HCT116 (cell line): ENCODE data around the gene ASPN. TPM values are rescaled to one million over a fixed set of nuclear protein-coding genes. Genes with fewer than 3 reads are reported as not detected.

Experiments
- ATAC-seq: fragments of 200-7000 bp; cut with Tn5 transposase; 2 replicates; pipeline ENCODE4 v1.9.1; 2020; ENCODE audit warnings: mild to moderate bottlenecking, moderate library complexity
- BruUV-seq: library from RNA; stranded (reverse); fragments of 400-500 nt; replicated peaks from 2 replicates; lab custom pipeline; 2021; lab: Mats Ljungman, UMichigan
- CTCF ChIA-PET: fragments of 300-600 bp; sonication (Branson Sonifier 250); formaldehyde crosslinking; loops from one replicate; lab custom pipeline; 2021; ENCODE audit warnings: antibody characterized with exemption; lab: Charles Lee
- POLR2A ChIA-PET: fragments of 300-600, 350-600 bp; sonication (Branson Sonifier 250); formaldehyde crosslinking; loops from one replicate; lab custom pipeline; 2021; ENCODE audit warnings: antibody characterized with exemption; lab: Charles Lee
- RAD21 ChIA-PET, 2 experiments: fragments of 300-600 bp; sonication (Branson Sonifier 250); formaldehyde crosslinking; loops; one replicate each; lab custom pipeline; 2023; ENCODE audit warnings: low total read pairs in 2 of 2; ENCODE audit not compliant: uncharacterized antibody in 2 of 2, unreplicated experiment in 2 of 2, low non-redundant PET in 1 of 2; lab: Charles Lee
- DNase-seq: peaks from one replicate; pipeline ENCODE4 v3.0.0-alpha.2; 2010; ENCODE audit warnings: low read depth, low spot score
- H2AFZ ChIP-seq: fragments of 200-600 bp; shearing (Covaris generic), sonication (generic); 2 replicates; pipeline ENCODE4 v1.6.1; 2017; ENCODE audit warnings: low read depth, mixed run types, mixed read lengths, antibody characterized with exemption, low read length; ENCODE audit not compliant: poor library complexity, severe bottlenecking
- H3K27ac ChIP-seq: 2 replicates; pipeline ENCODE4 v1.5.1; 2012; ENCODE audit warnings: low read depth, low read length
- H3K27me3 ChIP-seq: fragments of 200-600 bp; sonication (generic); 2 replicates; pipeline ENCODE4 v1.6.1; 2016; ENCODE audit warnings: mixed run types, low read length, mixed read lengths; ENCODE audit not compliant: insufficient read depth
- H3K36me3 ChIP-seq, 2 experiments: fragments of 200-500 bp in 1 of 2; fragments of 200-600 bp in 1 of 2; sonication (Bioruptor generic) in 1 of 2; sonication (generic) in 1 of 2; 2 replicates each; pipeline versions ENCODE4 v1.5.1 to v1.6.1; 2014 to 2016; ENCODE audit warnings: low read length in 2 of 2, inconsistent platforms in 1 of 2, mixed read lengths in 1 of 2, mixed run types in 1 of 2; ENCODE audit not compliant: insufficient read depth in 2 of 2, control insufficient read depth in 1 of 2
- H3K4me1 ChIP-seq, 2 experiments: fragments of 200-600 bp in 1 of 2; sonication (generic) in 1 of 2; 2 replicates each; pipeline versions ENCODE4 v1.5.1 to v1.6.1; 2012 to 2017; ENCODE audit warnings: low read length in 2 of 2, inconsistent platforms in 1 of 2, mild to moderate bottlenecking in 1 of 2, mixed read lengths in 1 of 2, mixed run types in 1 of 2, moderate library complexity in 1 of 2; ENCODE audit not compliant: insufficient read depth in 2 of 2, control insufficient read depth in 1 of 2
- H3K4me2 ChIP-seq: fragments of 200-600 bp; sonication (generic); 2 replicates; pipeline ENCODE4 v1.6.1; 2017; ENCODE audit warnings: mixed run types, low read length, mixed read lengths
- H3K4me3 ChIP-seq, 2 experiments: fragments of 200-600 bp in 1 of 2; sonication (generic) in 1 of 2; replicated peaks in 1 of 2; 2 replicates each; pipeline ENCODE4 v1.5.1; 2011 to 2016; ENCODE audit warnings: low read length in 2 of 2, control low read depth in 1 of 2, low read depth in 1 of 2, mild to moderate bottlenecking in 1 of 2, mixed read lengths in 1 of 2, mixed run types in 1 of 2
- H3K79me2 ChIP-seq: fragments of 200-600 bp; sonication (generic); 2 replicates; pipeline ENCODE4 v1.6.1; 2017; ENCODE audit warnings: mild to moderate bottlenecking, mixed run types, low read length, moderate library complexity, mixed read lengths; ENCODE audit not compliant: insufficient read depth
- H3K9ac ChIP-seq: fragments of 200-600 bp; sonication (generic); 2 replicates; pipeline ENCODE4 v1.6.1; 2016; ENCODE audit warnings: low read length, mixed read lengths
- H3K9me2 ChIP-seq: fragments of 200-600 bp; sonication (generic), shearing (Covaris generic); 2 replicates; pipeline ENCODE4 v1.6.1; 2017; ENCODE audit warnings: mixed run types, mild to moderate bottlenecking, moderate library complexity; ENCODE audit not compliant: insufficient read depth
- H3K9me3 ChIP-seq, 2 experiments: fragments of 200-500 bp in 1 of 2; fragments of 200-600 bp in 1 of 2; sonication (Bioruptor generic) in 1 of 2; sonication (generic) in 1 of 2; 2 replicates each; pipeline ENCODE4 v1.6.1; 2014 to 2017; ENCODE audit warnings: low read length in 2 of 2, mixed read lengths in 2 of 2, inconsistent platforms in 1 of 2, low read depth in 1 of 2, mild to moderate bottlenecking in 1 of 2, mixed run types in 1 of 2, moderate library complexity in 1 of 2; ENCODE audit not compliant: control insufficient read depth in 1 of 2, insufficient read depth in 1 of 2
- H4K20me1 ChIP-seq: fragments of 200-600 bp; sonication (generic), shearing (Covaris generic); 2 replicates; pipeline ENCODE4 v1.6.1; 2017; ENCODE audit warnings: mixed run types, mild to moderate bottlenecking, moderate library complexity; ENCODE audit not compliant: insufficient read depth
- ATF3 ChIP-seq: IDR thresholded peaks from 2 replicates; pipeline ENCODE4 v1.6.1; 2012
- CEBPB ChIP-seq: IDR thresholded peaks from 2 replicates; pipeline ENCODE4 v1.6.1; 2012; ENCODE audit warnings: low read depth
- EZH2 ChIP-seq: fragments of 200-600 bp; sonication (generic); IDR thresholded peaks from 2 replicates; pipeline ENCODE4 v1.6.1; 2017; ENCODE audit warnings: antibody characterized with exemption, mixed run types
- MAX ChIP-seq: IDR thresholded peaks from 2 replicates; pipeline ENCODE4 v1.6.1; 2012
- REST ChIP-seq: IDR thresholded peaks from 2 replicates; pipeline ENCODE4 v1.6.1; 2012; ENCODE audit warnings: low read depth
- SIN3A ChIP-seq: IDR thresholded peaks from 2 replicates; pipeline ENCODE4 v1.6.1; 2012; ENCODE audit warnings: low read depth
- SP1 ChIP-seq: IDR thresholded peaks from 2 replicates; pipeline ENCODE4 v1.6.1; 2012; ENCODE audit warnings: low read depth
- SRF ChIP-seq: IDR thresholded peaks from 2 replicates; pipeline ENCODE4 v1.6.1; 2012; ENCODE audit warnings: low read depth
- YY1 ChIP-seq: IDR thresholded peaks from 2 replicates; pipeline ENCODE4 v1.6.1; 2011; ENCODE audit warnings: low read length, low read depth, moderate library complexity, mild to moderate bottlenecking; ENCODE audit not compliant: insufficient replicate concordance; ENCODE audit errors: extremely low read depth
- ZBTB33 ChIP-seq: IDR thresholded peaks from 2 replicates; pipeline ENCODE4 v1.6.1; 2011; ENCODE audit warnings: mild to moderate bottlenecking, low read length, moderate library complexity; ENCODE audit not compliant: insufficient replicate concordance; ENCODE audit errors: extremely low read depth
- ZFX ChIP-seq: fragments of 450-650 bp; IDR thresholded peaks from 2 replicates; pipeline ENCODE4 v1.6.1; 2017
- ZNF274 ChIP-seq: fragments of 200-500 bp; sonication (Bioruptor generic); IDR thresholded peaks from 2 replicates; pipeline ENCODE4 v1.6.1; 2014; ENCODE audit warnings: mild to moderate bottlenecking, low read depth, low read length, inconsistent platforms
- intact Hi-C: fragments of 100-400 bp; cut with micrococcal nuclease; formaldehyde crosslinking; loops from 2 replicates; pipeline ENCODE4 v1.10.0; 2022
- total RNA-seq: library from RNA; stranded (reverse); gene quantifications from one replicate; pipeline ENCODE4 v1.2.1, GENCODE V29; 2021; ENCODE audit not compliant: unreplicated experiment

The ASPN gene
- total RNA-seq, 1 experiment from 2014 or later = not detected

GRCh38 chr9:92476962-92477361 lies 5.3 kb downstream of the ASPN start:
- no peak overlapping the region for H3K4me2 ChIP-seq
- H2AFZ ChIP-seq = no peak overlapping the region
- no peak for TF ChIP-seq CEBPB
- TF ChIP-seq YY1 = no peak
- TF ChIP-seq ZFX = no peak
- no peak for TF ChIP-seq SIN3A
- no peak for TF ChIP-seq ZBTB33
- TF ChIP-seq ATF3 = no peak
- TF ChIP-seq MAX = no peak
- no peak for TF ChIP-seq REST
- no peak for TF ChIP-seq SRF
- TF ChIP-seq SP1 = no peak
- no peak for TF ChIP-seq EZH2
- no peak for TF ChIP-seq ZNF274
- TF ChIP-seq, all 23 proteins: peak for 0
- ChIA-PET CTCF (interaction anchor here (1.4 kb wide), 1 partner anchor 25 kb away, joined by 4 read pairs; no protein-coding TSS in a partner anchor), RAD21 (no interaction called here), POLR2A (no interaction called here)
- Histone ChIP-seq H3K9me3 (no peaks in the 10 kb centered on the region), H3K9ac (no peak overlapping the region), H3K4me3 (no peak overlapping the region), H3K36me3 (no peaks in the 10 kb centered on the region), H3K4me1 (peaks cover 0 to 14% of the 10 kb centered on the region in 2 experiments; a peak in 2 of 4 replicates), H3K79me2 (no peaks in the 10 kb centered on the region), H4K20me1 (no peaks in the 10 kb centered on the region), H3K27me3 (no peaks in the 10 kb centered on the region), H3K9me2 (no peaks in the 10 kb centered on the region), H3K27ac (no peak overlapping the region)
- intact Hi-C loops = no loop called here
- ATAC-seq = no peak
- no peak for DNase-seq
- BruUV-seq = no TSS peak
